Ascending aorta (tissue), 2 donors: Measurements from ENCODE around the gene KCNIP1. TPM values are rescaled to one million over a fixed set of nuclear protein-coding genes. Genes with fewer than 3 reads are reported as not detected.

ENCODE experiments used
- DNase-seq, 2 donors: peaks; one replicate each; pipeline ENCODE4 v3.0.0-alpha.2; 2019; ENCODE audit warnings: low spot score in 2 of 2
- H3K27ac ChIP-seq, 2 donors: fragments of 200-600 bp; sonication (generic); one replicate each; pipeline ENCODE4 v1.5.1; 2016 to 2017; ENCODE audit warnings: mild to moderate bottlenecking in 1 of 2
- H3K27me3 ChIP-seq: fragments of 200-600 bp; sonication (generic); one replicate; pipeline ENCODE4 v1.5.1; 2017
- H3K36me3 ChIP-seq, 2 donors: fragments of 200-600 bp; sonication (generic); one replicate each; pipeline ENCODE4 v1.5.1; 2016
- H3K4me1 ChIP-seq, 2 donors: fragments of 200-600 bp; sonication (generic); one replicate each; pipeline ENCODE4 v1.5.1; 2016 to 2017; ENCODE audit warnings: mild to moderate bottlenecking in 1 of 2
- H3K4me3 ChIP-seq, 2 donors: fragments of 200-600 bp; sonication (generic); one replicate each; pipeline ENCODE4 v1.5.1; 2016 to 2017; ENCODE audit warnings: mild to moderate bottlenecking in 1 of 2
- H3K9me3 ChIP-seq, 2 donors: fragments of 200-600 bp; sonication (generic); one replicate each; pipeline ENCODE4 v1.5.1; 2016
- intact Hi-C: fragments of 100-400 bp; cut with DNase I; formaldehyde crosslinking; loops from one replicate; pipeline ENCODE4 v1.15.1; 2023
- total RNA-seq: library from RNA; depleted of rRNA; stranded (reverse); fragments of >200 nt; gene quantifications from one replicate; pipeline ENCODE4 v1.1.0, GENCODE V29; 2016
- TF ChIP-seq, protein P1 (sequence below), 3 experiments: fragments of 200-600 bp in 2 of 3; fragments of 450-650 bp in 1 of 3; sonication (generic) in 2 of 3; IDR thresholded peaks; one replicate each; pipeline ENCODE4 v1.5.1; 2016 to 2019; ENCODE audit warnings: antibody characterized with exemption in 3 of 3, mild to moderate bottlenecking in 1 of 3, moderate library complexity in 1 of 3

KCNIP1 gene
- total RNA-seq, 1 donor from 2014 or later = not detected

GRCh38 chr5:170614720-170615119, 110.9 kb downstream of the KCNIP1 start:
- TF ChIP-seq, protein P1, sequence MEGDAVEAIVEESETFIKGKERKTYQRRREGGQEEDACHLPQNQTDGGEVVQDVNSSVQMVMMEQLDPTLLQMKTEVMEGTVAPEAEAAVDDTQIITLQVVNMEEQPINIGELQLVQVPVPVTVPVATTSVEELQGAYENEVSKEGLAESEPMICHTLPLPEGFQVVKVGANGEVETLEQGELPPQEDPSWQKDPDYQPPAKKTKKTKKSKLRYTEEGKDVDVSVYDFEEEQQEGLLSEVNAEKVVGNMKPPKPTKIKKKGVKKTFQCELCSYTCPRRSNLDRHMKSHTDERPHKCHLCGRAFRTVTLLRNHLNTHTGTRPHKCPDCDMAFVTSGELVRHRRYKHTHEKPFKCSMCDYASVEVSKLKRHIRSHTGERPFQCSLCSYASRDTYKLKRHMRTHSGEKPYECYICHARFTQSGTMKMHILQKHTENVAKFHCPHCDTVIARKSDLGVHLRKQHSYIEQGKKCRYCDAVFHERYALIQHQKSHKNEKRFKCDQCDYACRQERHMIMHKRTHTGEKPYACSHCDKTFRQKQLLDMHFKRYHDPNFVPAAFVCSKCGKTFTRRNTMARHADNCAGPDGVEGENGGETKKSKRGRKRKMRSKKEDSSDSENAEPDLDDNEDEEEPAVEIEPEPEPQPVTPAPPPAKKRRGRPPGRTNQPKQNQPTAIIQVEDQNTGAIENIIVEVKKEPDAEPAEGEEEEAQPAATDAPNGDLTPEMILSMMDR (IDR thresholded peaks at IDR 0.05) = no peak
- Histone ChIP-seq H3K27me3 (no peaks in the 10 kb centered on the region), H3K4me3 (no peak overlapping the region), H3K9me3 (no peaks in the 10 kb centered on the region), H3K27ac (no peak overlapping the region), H3K36me3 (no peaks in the 10 kb centered on the region), H3K4me1 (no peaks in the 10 kb centered on the region)
- no peak for DNase-seq
- intact Hi-C loops = no loop called here

DNA sequence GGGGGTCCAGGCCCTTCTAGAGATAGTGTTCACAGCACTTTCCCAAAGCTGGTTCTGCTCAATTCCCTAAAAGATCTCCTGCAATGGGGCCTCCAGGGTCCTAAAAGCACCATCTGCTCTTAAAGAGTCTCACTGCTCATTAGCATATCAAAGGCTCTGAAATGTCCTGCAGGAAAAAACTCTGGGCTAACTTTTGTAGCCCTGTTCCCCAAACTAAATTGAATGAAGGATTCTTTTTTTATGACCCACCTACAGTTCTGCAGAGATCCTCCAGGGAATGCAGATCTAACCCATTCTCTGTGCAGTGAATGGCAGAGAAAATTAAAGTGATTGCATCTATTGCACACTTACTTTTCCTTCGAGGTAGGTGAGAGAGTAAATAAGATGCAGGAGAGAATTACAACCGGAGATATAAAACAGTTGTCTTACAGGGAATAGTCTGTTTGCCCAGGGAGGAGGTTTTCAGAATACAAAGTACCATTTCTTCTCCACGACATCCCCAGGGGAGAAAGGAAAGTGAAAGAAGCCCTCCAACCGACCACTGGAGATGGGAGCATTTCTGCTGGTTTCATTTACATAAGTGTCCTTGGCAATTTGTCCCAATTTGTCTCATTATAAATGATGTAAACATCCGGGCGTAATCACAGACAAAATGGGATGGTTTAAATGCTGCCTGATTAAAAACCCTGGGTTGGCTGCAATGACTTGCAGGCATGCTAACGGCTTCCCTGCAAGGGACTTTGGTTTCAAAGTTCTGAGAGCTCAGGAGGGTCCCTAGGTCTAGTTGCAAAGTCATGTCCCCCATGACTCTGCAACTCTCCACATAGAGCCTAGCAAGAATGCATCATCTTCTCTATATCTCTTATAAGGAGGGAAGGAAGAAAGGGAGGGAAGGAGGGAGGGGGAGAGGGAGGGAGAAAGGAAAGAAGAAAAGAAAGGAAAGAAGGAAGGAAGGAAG, 114.0 kb downstream of the KCNIP1 start:
- TF ChIP-seq, protein P1 (IDR thresholded peaks at IDR 0.05) = no peak
- Histone ChIP-seq H3K27ac (no peak overlapping the region), H3K36me3 (no peaks in the 10 kb centered on the region), H3K4me1 (no peaks in the 10 kb centered on the region), H3K4me3 (no peak overlapping the region), H3K9me3 (no peaks in the 10 kb centered on the region), H3K27me3 (no peaks in the 10 kb centered on the region)
- intact Hi-C loops = no loop called here
- no peak for DNase-seq

DNA sequence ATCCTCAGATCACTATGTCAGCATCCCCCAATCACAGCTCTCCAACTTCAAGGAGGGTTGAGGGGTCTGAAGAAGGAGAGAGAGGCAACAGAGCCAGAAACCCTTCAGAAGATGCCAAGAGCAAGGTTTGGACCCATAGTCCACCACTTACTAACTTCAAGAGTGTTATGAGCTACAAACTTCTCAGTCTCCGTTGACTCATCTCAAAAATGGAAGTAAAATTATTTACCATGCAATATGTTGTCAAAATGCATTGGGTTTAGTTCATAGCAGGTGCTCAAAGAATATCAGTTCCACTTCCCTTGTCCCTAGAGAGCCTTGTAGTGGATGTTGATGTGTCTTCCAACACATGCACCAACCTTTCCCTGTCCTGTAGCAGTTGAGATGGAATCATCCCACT, 116.0 kb downstream of the KCNIP1 start:
- H3K4me3 ChIP-seq = no peak overlapping the region
- TF ChIP-seq, protein P1 (IDR thresholded peaks at IDR 0.05) = no peak
- H3K27me3 ChIP-seq = no peaks in the 10 kb centered on the region
- no peaks in the 10 kb centered on the region for H3K9me3 ChIP-seq
- intact Hi-C loops = loop anchor here (10.0 kb wide), 1 partner anchor 395 kb away; no protein-coding TSS in a partner anchor
- no peaks in the 10 kb centered on the region for H3K4me1 ChIP-seq
- no peak overlapping the region for H3K27ac ChIP-seq
- DNase-seq = no peak
- H3K36me3 ChIP-seq = no peaks in the 10 kb centered on the region

DNA sequence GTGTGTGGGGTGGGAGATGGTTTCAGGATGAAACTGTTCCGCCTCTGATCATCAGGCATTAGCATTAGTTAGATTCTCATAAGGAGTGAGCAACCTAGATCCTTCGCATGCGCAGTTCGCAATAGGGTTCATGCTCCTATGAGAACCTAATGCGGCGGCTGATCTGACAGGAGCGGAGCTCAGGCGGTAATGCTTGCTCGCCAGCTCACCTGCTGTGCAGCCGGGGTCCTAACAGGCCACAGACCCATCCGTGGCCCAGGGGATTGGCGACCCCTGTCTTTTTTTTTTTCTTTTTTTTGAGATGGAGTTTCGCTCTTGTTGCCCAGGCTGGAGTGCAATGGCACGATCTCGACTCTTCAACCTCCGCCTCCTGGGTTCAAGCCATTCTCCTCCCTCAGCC, 119.1 kb downstream of the KCNIP1 start:
- no peaks in the 10 kb centered on the region for H3K4me1 ChIP-seq
- no peaks in the 10 kb centered on the region for H3K27me3 ChIP-seq
- no peaks in the 10 kb centered on the region for H3K36me3 ChIP-seq
- H3K27ac ChIP-seq = no peak overlapping the region
- no peaks in the 10 kb centered on the region for H3K9me3 ChIP-seq
- no peak for DNase-seq
- TF ChIP-seq, protein P1 (IDR thresholded peaks at IDR 0.05) = no peak
- no peak overlapping the region for H3K4me3 ChIP-seq
- intact Hi-C loops = loop anchor here (10.0 kb wide), 1 partner anchor 398 kb away; no protein-coding TSS in a partner anchor

DNA sequence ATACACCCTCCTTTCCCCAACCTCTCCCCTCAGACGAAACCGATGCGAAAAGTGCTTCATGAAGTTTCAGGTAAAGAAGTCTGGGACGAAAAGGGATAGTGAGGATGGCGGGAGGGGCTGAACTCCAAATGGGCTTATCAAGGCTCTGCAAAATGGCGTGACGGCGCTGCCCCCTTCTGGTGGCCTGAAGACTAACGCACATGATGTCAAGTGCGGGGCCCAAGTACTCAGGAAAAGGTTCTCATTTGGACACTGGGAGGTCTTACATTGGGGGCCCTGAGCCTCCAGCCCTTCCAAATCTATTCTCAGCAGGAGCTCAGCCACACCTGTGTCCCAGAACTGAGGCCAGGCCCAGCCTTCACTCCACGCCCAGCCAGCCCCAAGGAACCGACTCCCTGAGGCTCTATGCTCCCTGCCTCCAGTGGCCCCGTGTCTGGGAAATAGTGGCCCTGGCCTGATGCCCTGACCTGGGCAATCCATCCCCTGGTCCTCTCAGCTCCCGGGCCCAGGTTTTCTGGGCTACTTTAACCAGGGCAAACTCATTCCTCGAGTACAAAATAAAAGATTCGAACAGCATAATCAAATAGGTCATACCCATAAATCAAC, 119.9 kb downstream of the KCNIP1 start:
- DNase-seq = no peak
- no peaks in the 10 kb centered on the region for H3K4me1 ChIP-seq
- H3K9me3 ChIP-seq = no peaks in the 10 kb centered on the region
- no peak overlapping the region for H3K4me3 ChIP-seq
- intact Hi-C loops = loop anchor here (10.0 kb wide), 1 partner anchor 399 kb away; no protein-coding TSS in a partner anchor
- no peaks in the 10 kb centered on the region for H3K36me3 ChIP-seq
- TF ChIP-seq, protein P1 (IDR thresholded peaks at IDR 0.05) = peak in 2 of 3 experiments; percentile 12 to 29
- no peak overlapping the region for H3K27ac ChIP-seq
- no peaks in the 10 kb centered on the region for H3K27me3 ChIP-seq
